Liver (tissue), 9 donors: ENCODE measurements around the gene TSEN34. TPM values are rescaled to one million over a fixed set of nuclear protein-coding genes. Genes with fewer than 3 reads are reported as not detected.
"Not testable (repeated sequence)": the region's sequence is repeated elsewhere in the genome, so short reads cannot be mapped to it uniquely, and the experiment has no call there.

Source experiments
- DNase-seq: peaks from one replicate; pipeline ENCODE4 v3.0.0-alpha.2; 2017; ENCODE audit warnings: low spot score
- H3K27ac ChIP-seq, 2 donors: one replicate each; pipeline ENCODE4 v1.7.0; 2013; ENCODE audit warnings: inconsistent platforms in 2 of 2, low read length in 2 of 2, control low read depth in 1 of 2, low read depth in 1 of 2, mild to moderate bottlenecking in 1 of 2
- H3K27me3 ChIP-seq, 4 donors: one replicate each; pipeline versions ENCODE4 v1.6.1 to v1.7.0; 2013; ENCODE audit warnings: low read length in 3 of 4, inconsistent platforms in 1 of 4, mild to moderate bottlenecking in 1 of 4, moderate library complexity in 1 of 4; ENCODE audit not compliant: control insufficient read depth in 4 of 4, insufficient read depth in 4 of 4
- H3K36me3 ChIP-seq, 4 donors: one replicate each; pipeline versions ENCODE4 v1.6.1 to v1.7.0; 2013; ENCODE audit warnings: low read length in 3 of 4, mild to moderate bottlenecking in 3 of 4, low read depth in 1 of 4, moderate library complexity in 1 of 4; ENCODE audit not compliant: control insufficient read depth in 4 of 4, insufficient read depth in 3 of 4
- H3K4me1 ChIP-seq, 4 donors: one replicate each; pipeline versions ENCODE4 v1.6.1 to v1.7.0; 2013; ENCODE audit warnings: low read length in 3 of 4, mild to moderate bottlenecking in 3 of 4, moderate library complexity in 1 of 4; ENCODE audit not compliant: control insufficient read depth in 4 of 4, insufficient read depth in 4 of 4
- H3K4me3 ChIP-seq, 3 donors: one replicate each; pipeline versions ENCODE4 v1.6.1 to v1.7.0; 2013; ENCODE audit warnings: low read length in 3 of 3, control low read depth in 1 of 3, low read depth in 1 of 3, mild to moderate bottlenecking in 1 of 3
- H3K9ac ChIP-seq, 2 donors: one replicate each; pipeline ENCODE4 v1.7.0; 2013; ENCODE audit warnings: low read length in 2 of 2, mild to moderate bottlenecking in 2 of 2, moderate library complexity in 2 of 2, control low read depth in 1 of 2, low read depth in 1 of 2
- H3K9me3 ChIP-seq, 4 donors: one replicate each; pipeline versions ENCODE4 v1.6.1 to v1.7.0; 2013; ENCODE audit warnings: low read length in 3 of 4; ENCODE audit not compliant: control insufficient read depth in 4 of 4
- EGR1 ChIP-seq, 2 donors: IDR thresholded peaks; 2 replicates each; pipeline ENCODE4 v1.6.1; 2016 to 2018; ENCODE audit warnings: antibody characterized with exemption in 2 of 2, low read depth in 2 of 2
- FOXA1 ChIP-seq: IDR thresholded peaks from 2 replicates; pipeline ENCODE4 v1.6.1; 2016; ENCODE audit warnings: antibody characterized with exemption
- FOXA2 ChIP-seq: IDR thresholded peaks from 2 replicates; pipeline ENCODE4 v1.6.1; 2016; ENCODE audit warnings: antibody characterized with exemption
- GABPA ChIP-seq, 2 donors: IDR thresholded peaks in 1 of 2; conservative IDR thresholded peaks in 1 of 2; 2 replicates each; pipeline ENCODE4 v1.6.1; 2016; ENCODE audit warnings: antibody characterized with exemption in 2 of 2, mild to moderate bottlenecking in 1 of 2, moderate library complexity in 1 of 2
- HNF4A ChIP-seq, 2 donors: conservative IDR thresholded peaks; 2 replicates each; pipeline ENCODE4 v1.6.1; 2016; ENCODE audit warnings: antibody characterized with exemption in 2 of 2, mild to moderate bottlenecking in 2 of 2
- HNF4G ChIP-seq: IDR thresholded peaks from 2 replicates; pipeline ENCODE4 v1.6.1; 2016; ENCODE audit warnings: antibody characterized with exemption
- JUND ChIP-seq, 2 donors: IDR thresholded peaks; 2 replicates each; pipeline ENCODE4 v1.6.1; 2016; ENCODE audit warnings: antibody characterized with exemption in 2 of 2
- NR2F2 ChIP-seq: IDR thresholded peaks from 2 replicates; pipeline ENCODE4 v1.6.1; 2016; ENCODE audit warnings: antibody characterized with exemption
- RAD21 ChIP-seq, 2 donors: IDR thresholded peaks; 2 replicates each; pipeline ENCODE4 v1.6.1; 2016; ENCODE audit warnings: antibody characterized with exemption in 2 of 2, mild to moderate bottlenecking in 2 of 2
- RXRA ChIP-seq, 2 donors: IDR thresholded peaks; 2 replicates each; pipeline ENCODE4 v1.6.1; 2017 to 2018; ENCODE audit warnings: antibody characterized with exemption in 2 of 2, mild to moderate bottlenecking in 1 of 2
- SP1 ChIP-seq: IDR thresholded peaks from 2 replicates; pipeline ENCODE4 v1.6.1; 2018; ENCODE audit warnings: antibody characterized with exemption, mild to moderate bottlenecking
- TAF1 ChIP-seq: conservative IDR thresholded peaks from 2 replicates; pipeline ENCODE4 v1.6.1; 2016; ENCODE audit warnings: antibody characterized with exemption, mild to moderate bottlenecking
- YY1 ChIP-seq: IDR thresholded peaks from 2 replicates; pipeline ENCODE4 v1.6.1; 2016; ENCODE audit warnings: antibody characterized with exemption, mild to moderate bottlenecking
- WGBS: extraction: QIAGEN DNeasy Blood & Tissue Kit; methylation state at CpG from one replicate; pipeline ENCODE4 v1.1.7; 2013; 5-methylcytosine and 5-hydroxymethylcytosine counted together
- polyA plus RNA-seq, 2 donors: library from polyadenylated mRNA; stranded (reverse) in 1 of 2; unstranded in 1 of 2; fragments of 200-250 nt in 1 of 2; fragments of >200 nt in 1 of 2; fragmentation: Nextera tagmentation in 1 of 2; extraction: Ambion mirVana in 1 of 2; gene quantifications; one replicate each; pipeline versions ENCODE4 v1.2.1 to v1.2.3, GENCODE V29; 2013 to 2015
- total RNA-seq, 2 donors: library from RNA; depleted of rRNA; stranded (reverse); fragments of >200 nt; gene quantifications; one replicate each; pipeline ENCODE4 v1.2.3, GENCODE V29; 2014
- TF ChIP-seq, protein P1 (sequence below): fragments of 150-350 bp; IDR thresholded peaks from 2 replicates; pipeline ENCODE4 v1.5.1; 2017; ENCODE audit warnings: improper control_type of control experiment, low read depth, low read length; ENCODE audit not compliant: missing input control
- TF ChIP-seq, protein P2 (sequence below): IDR thresholded peaks from 2 replicates; pipeline ENCODE4 v1.6.1; 2016; ENCODE audit warnings: antibody characterized with exemption
- TF ChIP-seq, protein P3 (sequence below): IDR thresholded peaks from 2 replicates; pipeline ENCODE4 v1.6.1; 2016; ENCODE audit warnings: antibody characterized with exemption
- TF ChIP-seq, protein P4 (sequence below): IDR thresholded peaks from 2 replicates; pipeline ENCODE4 v1.6.1; 2016; ENCODE audit warnings: antibody characterized with exemption, mild to moderate bottlenecking
- TF ChIP-seq, protein P5 (sequence below): IDR thresholded peaks from 2 replicates; pipeline ENCODE4 v1.6.1; 2016; ENCODE audit warnings: antibody characterized with exemption
- donor health status: healthy.
- donor health status: healthy.
- donor health status: healthy.
- donor health status: healthy.
- donor health status: healthy.

The TSEN34 gene
- total and polyA plus RNA-seq, 4 donors: 15.5 to 37.9 (median 24.6) TPM

DNA sequence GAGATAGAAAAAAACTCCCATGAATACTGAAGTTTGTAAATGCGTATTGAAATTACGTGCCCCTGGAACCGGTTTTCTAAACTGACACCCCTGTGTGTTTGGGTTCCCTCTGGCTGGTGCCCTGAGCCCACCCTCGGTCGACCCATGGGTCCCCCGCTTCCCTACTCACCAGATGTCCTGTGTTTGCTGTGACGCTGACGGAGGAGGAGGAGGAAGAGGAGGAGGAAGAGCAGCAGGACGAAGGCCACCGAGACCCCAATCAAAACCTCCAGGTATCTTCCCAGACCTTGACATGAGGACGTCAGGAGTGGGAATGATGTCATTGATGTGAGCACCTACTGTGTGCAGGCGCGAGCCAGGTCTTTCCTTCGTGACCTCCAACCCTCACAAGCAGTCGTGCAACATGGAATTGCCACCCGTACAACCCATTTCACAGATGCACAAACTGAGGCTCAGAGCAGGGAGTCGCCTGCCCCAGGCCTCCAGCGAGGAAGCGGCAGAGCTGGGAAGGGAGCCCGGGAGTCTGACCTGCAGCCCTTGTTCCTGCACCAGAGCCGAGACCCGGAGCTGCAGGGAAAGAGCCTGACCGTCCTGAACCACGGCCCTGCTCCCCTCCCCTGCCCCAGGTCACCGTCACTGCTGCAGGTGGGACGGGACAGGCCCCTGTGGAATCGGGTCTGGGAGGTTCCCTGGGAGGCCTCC is 28.0 kb downstream of the TSEN34 start:
- no peak for DNase-seq
- H3K4me1 ChIP-seq: no peaks in the 10 kb centered on the region
- WGBS: 94% methylated on average over 27 of the region's 27 CpGs
- H3K9ac ChIP-seq: no peak overlapping the region
- no peak overlapping the region for H3K4me3 ChIP-seq
- H3K27me3 ChIP-seq: no peaks in the 10 kb centered on the region
- TF ChIP-seq, protein P1, sequence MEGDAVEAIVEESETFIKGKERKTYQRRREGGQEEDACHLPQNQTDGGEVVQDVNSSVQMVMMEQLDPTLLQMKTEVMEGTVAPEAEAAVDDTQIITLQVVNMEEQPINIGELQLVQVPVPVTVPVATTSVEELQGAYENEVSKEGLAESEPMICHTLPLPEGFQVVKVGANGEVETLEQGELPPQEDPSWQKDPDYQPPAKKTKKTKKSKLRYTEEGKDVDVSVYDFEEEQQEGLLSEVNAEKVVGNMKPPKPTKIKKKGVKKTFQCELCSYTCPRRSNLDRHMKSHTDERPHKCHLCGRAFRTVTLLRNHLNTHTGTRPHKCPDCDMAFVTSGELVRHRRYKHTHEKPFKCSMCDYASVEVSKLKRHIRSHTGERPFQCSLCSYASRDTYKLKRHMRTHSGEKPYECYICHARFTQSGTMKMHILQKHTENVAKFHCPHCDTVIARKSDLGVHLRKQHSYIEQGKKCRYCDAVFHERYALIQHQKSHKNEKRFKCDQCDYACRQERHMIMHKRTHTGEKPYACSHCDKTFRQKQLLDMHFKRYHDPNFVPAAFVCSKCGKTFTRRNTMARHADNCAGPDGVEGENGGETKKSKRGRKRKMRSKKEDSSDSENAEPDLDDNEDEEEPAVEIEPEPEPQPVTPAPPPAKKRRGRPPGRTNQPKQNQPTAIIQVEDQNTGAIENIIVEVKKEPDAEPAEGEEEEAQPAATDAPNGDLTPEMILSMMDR: no peak
- no peak for TF ChIP-seq EGR1 (IDR thresholded peaks at IDR 0.05; ENCODE audit: low read depth in 2 of 2)
- TF ChIP-seq, protein P2, sequence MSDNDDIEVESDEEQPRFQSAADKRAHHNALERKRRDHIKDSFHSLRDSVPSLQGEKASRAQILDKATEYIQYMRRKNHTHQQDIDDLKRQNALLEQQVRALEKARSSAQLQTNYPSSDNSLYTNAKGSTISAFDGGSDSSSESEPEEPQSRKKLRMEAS: no peak
- TF ChIP-seq FOXA1: no peak
- no peak for TF ChIP-seq YY1
- no peak for TF ChIP-seq SP1
- no peak for TF ChIP-seq HNF4G
- TF ChIP-seq, protein P3, sequence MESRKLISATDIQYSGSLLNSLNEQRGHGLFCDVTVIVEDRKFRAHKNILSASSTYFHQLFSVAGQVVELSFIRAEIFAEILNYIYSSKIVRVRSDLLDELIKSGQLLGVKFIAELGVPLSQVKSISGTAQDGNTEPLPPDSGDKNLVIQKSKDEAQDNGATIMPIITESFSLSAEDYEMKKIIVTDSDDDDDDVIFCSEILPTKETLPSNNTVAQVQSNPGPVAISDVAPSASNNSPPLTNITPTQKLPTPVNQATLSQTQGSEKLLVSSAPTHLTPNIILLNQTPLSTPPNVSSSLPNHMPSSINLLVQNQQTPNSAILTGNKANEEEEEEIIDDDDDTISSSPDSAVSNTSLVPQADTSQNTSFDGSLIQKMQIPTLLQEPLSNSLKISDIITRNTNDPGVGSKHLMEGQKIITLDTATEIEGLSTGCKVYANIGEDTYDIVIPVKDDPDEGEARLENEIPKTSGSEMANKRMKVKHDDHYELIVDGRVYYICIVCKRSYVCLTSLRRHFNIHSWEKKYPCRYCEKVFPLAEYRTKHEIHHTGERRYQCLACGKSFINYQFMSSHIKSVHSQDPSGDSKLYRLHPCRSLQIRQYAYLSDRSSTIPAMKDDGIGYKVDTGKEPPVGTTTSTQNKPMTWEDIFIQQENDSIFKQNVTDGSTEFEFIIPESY: no peak
- TF ChIP-seq RAD21 (IDR thresholded peaks at IDR 0.05): no peak
- TF ChIP-seq JUND (IDR thresholded peaks at IDR 0.05): no peak
- TF ChIP-seq, protein P4, sequence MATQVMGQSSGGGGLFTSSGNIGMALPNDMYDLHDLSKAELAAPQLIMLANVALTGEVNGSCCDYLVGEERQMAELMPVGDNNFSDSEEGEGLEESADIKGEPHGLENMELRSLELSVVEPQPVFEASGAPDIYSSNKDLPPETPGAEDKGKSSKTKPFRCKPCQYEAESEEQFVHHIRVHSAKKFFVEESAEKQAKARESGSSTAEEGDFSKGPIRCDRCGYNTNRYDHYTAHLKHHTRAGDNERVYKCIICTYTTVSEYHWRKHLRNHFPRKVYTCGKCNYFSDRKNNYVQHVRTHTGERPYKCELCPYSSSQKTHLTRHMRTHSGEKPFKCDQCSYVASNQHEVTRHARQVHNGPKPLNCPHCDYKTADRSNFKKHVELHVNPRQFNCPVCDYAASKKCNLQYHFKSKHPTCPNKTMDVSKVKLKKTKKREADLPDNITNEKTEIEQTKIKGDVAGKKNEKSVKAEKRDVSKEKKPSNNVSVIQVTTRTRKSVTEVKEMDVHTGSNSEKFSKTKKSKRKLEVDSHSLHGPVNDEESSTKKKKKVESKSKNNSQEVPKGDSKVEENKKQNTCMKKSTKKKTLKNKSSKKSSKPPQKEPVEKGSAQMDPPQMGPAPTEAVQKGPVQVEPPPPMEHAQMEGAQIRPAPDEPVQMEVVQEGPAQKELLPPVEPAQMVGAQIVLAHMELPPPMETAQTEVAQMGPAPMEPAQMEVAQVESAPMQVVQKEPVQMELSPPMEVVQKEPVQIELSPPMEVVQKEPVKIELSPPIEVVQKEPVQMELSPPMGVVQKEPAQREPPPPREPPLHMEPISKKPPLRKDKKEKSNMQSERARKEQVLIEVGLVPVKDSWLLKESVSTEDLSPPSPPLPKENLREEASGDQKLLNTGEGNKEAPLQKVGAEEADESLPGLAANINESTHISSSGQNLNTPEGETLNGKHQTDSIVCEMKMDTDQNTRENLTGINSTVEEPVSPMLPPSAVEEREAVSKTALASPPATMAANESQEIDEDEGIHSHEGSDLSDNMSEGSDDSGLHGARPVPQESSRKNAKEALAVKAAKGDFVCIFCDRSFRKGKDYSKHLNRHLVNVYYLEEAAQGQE: no peak
- TF ChIP-seq GABPA (IDR thresholded peaks at IDR 0.05 in 1 of 2, conservative IDR thresholded peaks at IDR 0.05 in 1 of 2): no peak
- no peak for TF ChIP-seq RXRA (IDR thresholded peaks at IDR 0.05)
- no peak for TF ChIP-seq NR2F2
- TF ChIP-seq HNF4A (conservative IDR thresholded peaks at IDR 0.05): no peak
- no peak for TF ChIP-seq TAF1
- TF ChIP-seq FOXA2: no peak
- TF ChIP-seq, protein P5, sequence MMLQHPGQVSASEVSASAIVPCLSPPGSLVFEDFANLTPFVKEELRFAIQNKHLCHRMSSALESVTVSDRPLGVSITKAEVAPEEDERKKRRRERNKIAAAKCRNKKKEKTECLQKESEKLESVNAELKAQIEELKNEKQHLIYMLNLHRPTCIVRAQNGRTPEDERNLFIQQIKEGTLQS: no peak
- no peaks in the 10 kb centered on the region for H3K36me3 ChIP-seq
- no peak overlapping the region for H3K27ac ChIP-seq
- no peaks in the 10 kb centered on the region for H3K9me3 ChIP-seq

DNA sequence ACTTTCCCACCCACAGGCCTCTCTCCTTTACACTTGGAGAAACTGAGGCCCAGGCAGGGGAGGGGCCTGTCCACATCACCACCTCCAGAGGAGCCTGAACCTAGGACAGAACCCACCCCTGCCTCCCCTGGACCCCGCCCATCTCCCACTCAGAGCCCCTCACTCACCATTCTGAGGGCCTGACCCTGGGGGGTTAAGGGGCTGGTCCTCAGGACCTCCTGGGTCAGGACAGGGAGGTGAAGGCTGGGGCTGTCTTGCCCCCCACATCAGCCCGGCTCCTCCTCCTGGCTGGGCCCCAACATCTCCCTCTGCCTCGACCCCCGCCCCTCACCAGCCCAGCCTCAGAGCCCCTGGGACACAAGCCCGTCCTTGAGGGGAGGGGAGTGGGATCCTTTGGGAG is 28.6 kb downstream of the TSEN34 start:
- not testable (repeated sequence) for H3K27me3 ChIP-seq, H3K4me3 ChIP-seq, DNase-seq, H3K36me3 ChIP-seq, H3K4me1 ChIP-seq, H3K9me3 ChIP-seq, H3K9ac ChIP-seq, H3K27ac ChIP-seq
- 89% methylated on average over 5 of the region's 5 CpGs for WGBS

DNA sequence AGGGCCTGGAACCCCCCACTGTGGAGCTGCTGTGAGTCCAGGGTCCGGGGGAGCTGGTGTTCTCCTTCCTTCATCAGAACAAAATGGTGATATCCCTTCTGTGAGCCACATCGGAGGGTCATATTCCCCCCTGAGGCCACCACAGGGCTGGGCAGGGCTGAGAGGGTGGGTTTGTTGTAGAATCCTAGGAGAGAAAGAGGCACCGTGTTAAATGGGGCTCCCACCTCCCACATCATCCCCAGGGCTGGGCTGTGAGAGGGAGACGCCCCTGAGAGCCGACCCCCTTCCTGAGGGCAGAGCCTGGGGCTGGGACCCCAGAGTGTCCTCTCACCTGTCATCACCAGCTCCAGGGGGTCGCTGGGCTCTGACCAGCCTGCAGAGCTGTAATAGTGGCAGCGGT is 30.8 kb downstream of the TSEN34 start:
- not testable (repeated sequence) for H3K27me3 ChIP-seq, H3K4me3 ChIP-seq, H3K27ac ChIP-seq, H3K9me3 ChIP-seq, H3K36me3 ChIP-seq, DNase-seq, H3K4me1 ChIP-seq, H3K9ac ChIP-seq
- 78% methylated on average over 7 of the region's 7 CpGs for WGBS
